UCSD-AML1 (cell line): ENCODE measurements around the gene RPS3A.
"Not testable (repeated sequence)": the region's sequence is repeated elsewhere in the genome, so short reads cannot be mapped to it uniquely, and the experiment has no call there.

ENCODE experiments used
- DNase-seq: peaks from one replicate; lab custom pipeline; 2025; ENCODE audit not compliant: unreplicated experiment; lab: John Stamatoyannopoulos, UW

The RPS3A gene

DNA sequence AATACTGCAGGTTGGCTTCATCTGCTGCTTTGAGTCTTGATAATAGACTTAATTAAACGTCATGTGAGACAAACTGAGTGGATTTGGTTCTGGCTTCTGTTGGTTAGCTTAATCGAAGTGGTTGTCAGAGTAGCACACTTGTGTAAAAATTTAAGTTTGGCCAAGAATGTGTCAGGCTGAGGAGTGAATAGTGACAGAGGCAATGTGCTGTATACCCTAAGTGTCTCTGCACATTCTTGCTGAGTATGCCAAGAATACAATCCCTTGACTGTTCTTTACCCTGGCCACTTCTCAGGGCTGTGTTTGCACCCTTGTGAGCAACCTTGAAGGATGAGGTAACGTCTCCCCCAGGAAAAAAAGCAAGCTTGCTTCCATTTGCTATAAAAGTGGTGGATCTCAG is 14.9 kb downstream of the RPS3A start:
- DNase-seq: no peak

DNA sequence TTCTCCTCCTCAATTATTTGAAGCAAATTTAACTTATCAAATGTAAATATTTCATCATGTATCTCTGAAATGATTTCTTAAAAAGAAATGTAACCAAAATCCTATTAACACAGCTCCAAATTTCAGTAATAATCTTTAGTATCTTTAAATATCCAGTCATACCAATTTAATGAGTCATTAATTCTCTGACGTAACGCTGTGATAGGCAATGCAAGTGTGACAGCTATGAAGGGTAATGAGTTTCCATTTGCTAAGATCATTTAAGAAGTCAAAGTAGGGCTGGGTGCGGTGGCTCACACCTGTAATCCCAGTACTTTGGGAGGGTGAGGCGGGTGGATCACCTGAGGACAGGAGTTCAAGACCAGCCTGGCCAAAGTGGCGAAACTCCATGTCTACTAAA is 15.6 kb downstream of the RPS3A start:
- DNase-seq: no peak

DNA sequence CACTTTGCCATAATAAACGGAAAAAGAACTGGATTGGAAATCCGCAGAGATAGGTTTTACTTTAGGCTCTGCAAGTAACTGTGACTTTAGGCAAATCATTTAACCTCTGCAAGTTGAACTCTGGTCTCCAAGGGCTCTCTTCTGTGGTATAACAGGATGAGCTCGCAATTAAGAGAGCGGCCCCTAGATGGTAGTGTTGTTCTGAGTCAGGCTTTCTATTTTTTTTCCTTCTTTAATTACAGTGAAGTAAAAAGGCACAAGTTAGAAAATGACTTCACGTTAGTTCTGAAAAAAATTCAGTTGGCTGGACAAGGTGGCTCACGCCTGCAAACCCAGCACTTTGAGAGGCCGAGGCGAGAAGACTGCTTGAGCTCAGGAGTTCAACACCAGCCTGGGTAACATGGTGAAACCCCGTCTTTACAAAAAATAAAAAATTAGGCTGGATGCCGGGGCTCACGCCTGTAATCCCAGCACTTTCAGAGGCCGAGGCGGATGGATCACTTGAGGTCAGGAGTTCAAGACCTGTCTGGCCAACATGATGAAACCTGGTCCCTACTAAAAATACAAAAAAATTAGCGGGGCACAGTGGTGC is 18.0 kb downstream of the RPS3A start:
- DNase-seq: peak; percentile 24

DNA sequence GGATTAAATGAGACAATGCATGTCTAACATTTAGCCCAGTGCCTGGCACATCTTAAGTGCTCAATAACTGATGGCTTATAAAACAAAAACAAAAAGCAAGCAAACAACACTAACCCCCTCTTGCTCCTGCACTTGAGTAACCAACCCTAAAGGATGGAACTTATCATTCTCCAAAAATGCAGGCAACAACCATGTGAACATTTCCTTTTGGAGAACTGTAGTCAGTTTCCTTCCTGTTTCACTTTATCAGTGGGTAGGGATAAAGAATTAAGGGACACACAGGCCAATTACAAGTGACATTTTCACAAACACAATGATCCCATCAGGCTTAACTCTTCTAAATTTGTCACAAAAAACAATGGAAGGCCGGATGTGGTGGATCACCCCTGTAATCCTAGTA is 30.4 kb downstream of the RPS3A start:
- DNase-seq: no peak

DNA sequence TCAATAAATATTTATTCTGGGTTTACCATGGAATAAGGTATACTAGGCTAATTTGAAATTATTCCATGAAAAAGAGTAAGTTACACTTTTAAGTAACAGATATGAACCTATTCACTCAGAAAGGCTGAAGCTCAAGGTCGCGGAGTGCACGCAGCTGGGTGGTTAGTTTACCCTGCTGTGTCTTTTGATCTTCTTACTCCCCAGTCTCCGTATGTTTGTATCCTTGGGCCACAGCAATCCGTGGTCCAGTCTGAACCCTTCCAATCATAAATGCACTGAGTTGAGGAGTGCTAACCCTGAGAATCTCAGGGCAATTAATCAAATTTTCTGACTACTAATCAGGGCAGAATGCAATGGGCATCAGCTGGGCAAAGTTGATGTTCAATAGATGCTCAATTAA is 33.9 kb downstream of the RPS3A start:
- DNase-seq: no peak

DNA sequence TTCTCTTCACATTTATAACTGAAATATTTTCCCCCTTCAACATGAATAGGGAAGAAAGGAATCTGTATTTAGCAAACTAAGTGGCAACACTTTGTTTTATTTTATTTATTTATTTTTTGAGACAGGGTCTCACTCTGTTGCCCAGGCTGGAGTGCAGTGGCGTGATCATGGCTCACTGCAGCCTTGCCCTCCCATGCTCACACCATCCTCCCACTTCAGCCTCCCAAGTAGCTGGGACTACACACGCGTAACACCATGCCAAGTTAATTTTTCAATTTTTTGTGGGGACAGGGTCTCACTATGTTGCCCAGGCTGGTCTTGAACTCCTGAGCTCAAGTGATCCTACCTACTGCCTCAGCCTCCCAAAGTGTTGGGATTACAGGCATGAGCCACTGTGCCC is 36.6 kb downstream of the RPS3A start:
- not testable (repeated sequence) for DNase-seq

DNA sequence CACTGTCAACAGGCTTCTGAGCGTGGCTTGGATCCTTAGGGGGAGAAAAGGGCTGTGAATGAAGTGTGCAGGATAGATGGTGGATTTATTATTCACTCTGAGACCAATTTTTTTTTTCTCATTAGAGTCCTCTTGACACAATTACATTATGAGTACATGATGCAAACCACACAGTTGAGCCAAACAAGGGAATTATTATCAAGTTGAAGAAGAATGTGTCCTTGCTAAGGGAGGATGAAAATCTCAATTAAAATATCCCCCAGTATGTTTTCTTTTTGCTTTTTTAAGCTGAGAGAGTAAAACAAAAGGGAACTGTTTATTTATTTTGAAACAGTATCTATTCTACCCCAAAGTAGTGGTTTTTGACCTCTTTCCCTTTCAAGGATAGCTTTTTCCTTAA is 40.4 kb downstream of the RPS3A start:
- no peak for DNase-seq

DNA sequence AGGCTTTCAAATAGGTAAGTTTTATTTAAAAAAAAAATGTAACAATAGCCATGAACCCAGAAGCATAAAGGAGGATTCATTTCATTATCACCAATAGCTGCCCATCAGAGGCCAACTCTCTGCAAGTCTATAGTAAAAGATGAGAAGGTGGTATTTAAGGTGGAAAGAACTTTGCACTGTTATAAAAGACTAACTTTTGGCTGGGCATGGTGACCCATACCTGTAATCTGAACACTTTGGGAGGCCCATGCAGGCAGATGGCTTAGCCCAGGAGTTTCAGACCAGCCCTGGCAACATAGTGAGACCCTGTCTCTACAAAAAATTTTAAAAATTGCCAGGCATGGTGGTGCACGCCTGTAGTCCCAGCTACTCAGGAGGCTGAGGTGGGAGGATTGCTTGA is 43.3 kb downstream of the RPS3A start:
- DNase-seq: no peak

DNA sequence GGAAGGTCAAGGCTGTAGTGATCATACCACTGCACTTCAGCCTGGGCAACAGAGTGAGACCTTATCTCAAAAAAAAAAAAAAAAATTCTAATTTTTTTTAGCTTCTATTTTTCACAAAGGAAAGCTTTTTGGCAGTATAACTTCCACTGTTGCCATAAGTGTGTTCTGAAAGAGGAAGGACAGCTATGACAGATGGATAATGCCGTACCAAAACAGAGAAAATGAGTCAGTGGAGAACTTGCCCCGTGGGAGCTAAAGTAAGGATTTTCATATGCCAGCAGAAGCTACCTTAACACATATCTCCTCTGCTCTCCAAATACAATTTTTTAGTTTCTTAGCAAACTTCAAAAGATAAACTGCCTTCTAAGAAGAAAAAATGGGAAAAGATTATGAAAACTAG is 43.7 kb downstream of the RPS3A start:
- no peak for DNase-seq

DNA sequence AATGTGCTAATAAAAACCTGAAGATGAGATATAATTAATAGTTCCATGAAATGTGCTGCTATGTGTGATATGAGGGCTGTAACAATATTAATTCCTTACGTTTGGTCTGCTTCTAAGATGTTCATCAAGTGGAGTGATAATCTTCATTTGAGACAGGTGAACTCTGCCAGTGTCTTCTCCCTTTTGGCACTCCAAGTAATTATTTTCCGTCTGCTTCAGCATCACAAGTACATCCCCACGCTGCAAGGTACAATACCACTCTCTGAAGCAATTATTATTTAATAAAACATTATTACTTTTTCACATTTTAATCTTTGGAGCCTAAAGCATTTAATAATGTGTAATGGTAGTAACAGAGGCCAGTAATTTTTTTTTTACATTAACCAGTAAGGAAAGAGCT is 44.4 kb downstream of the RPS3A start:
- DNase-seq: no peak

DNA sequence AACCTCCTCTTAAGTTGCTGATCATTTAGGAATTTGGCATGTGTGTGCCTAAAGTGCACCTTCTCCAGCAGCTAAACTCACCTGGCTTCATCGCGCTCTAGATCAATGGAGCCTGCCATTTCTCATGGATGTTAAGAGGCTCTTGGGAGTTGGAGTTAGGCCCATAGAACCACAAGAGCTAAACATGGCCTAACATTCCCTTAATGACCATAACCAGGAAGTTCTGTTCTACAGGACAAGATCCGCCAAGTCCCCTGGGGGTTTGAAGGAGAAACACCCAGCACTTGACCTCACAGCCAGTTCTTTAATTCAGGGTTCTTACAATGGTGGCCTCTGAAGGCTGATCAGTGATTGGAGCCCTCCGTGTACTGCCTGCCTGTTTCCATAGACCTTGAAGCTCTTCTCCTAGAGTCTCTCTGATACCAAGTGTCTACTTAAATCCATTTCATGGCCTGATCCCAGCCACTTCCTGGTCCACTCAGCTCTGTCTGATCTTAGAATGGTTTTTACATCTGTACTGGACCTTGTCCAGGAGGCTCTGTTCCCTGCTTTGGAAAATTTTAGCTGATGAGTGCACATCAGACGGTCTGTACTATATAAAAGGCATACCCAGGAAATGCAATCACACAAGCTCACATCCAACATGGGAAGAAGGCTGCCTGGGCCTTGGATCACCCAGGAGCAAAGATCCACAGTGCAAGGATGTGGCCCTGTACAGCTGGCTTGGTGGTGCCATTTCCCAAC is 45.1 kb downstream of the RPS3A start:
- no peak for DNase-seq

DNA sequence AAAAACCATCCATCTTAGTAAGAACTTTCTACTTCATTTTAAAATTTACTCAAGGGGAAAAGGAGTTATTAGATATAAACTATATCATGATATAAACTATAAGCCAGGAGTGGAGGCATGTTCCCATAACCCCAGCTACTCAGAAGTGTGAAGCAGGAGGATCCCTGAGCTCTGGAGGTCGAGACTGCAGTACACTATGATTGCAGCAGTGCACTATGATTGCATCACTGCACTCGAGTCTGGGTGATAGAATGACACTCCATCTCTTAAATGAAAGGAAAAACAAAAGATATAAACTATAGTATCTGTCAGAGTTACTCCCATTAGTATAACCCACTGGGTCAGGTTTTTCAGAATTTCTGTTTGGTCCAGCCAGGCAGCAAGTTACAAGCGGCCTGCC is 47.6 kb downstream of the RPS3A start:
- no peak for DNase-seq

DNA sequence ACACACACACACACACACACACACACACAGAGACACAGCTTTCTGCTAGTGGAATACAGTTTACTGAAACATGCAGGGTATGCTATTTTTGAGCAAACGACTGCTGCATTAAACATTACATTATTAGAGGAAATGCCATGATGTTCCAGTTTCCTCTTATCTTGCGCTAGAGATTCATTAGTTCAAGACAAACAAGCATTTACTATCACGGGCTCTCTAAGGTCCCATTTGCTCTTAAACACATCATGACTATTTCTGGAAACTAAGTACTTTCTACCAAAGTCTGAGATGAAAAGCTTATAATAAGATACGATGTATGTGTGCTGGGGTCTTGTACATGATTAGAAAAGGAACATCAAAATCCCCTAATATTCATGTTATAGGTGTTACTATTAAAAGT is 48.8 kb downstream of the RPS3A start:
- DNase-seq: no peak

DNA sequence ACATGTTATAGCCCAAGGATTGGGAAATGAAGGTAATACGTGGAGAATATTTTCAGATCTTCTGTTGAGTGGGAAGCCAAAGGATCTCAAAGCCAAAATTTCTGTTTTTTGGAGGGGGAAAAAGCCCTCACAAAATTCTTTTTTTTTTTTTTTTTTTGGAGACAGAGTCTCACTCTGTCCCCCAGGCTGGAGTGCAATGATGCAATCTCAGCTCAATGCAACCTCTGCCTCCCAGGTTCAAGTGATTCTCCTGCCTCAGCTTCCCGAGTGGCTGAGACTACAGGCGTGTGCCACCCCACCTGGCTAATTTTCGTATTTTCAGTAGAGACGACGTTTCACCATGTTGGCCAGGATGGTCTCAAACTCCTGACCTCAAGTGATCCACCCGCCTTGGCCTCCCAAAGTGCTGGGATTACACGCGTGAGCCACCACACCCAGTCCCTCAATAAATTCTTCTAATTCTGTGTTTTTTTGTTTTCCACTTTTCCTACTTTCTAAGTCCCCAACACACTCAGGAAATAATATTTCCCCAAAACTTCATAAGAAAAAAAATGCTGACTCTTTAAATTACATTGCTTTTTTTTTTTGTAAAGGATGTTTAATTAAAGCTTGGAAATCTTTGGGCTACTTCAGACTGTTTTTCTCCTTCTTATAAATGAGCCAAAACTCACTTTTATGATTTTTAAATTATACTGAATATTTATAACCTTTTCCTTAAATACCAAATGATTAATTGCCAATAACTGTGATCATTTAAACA is 51.6 kb downstream of the RPS3A start:
- DNase-seq: no peak

DNA sequence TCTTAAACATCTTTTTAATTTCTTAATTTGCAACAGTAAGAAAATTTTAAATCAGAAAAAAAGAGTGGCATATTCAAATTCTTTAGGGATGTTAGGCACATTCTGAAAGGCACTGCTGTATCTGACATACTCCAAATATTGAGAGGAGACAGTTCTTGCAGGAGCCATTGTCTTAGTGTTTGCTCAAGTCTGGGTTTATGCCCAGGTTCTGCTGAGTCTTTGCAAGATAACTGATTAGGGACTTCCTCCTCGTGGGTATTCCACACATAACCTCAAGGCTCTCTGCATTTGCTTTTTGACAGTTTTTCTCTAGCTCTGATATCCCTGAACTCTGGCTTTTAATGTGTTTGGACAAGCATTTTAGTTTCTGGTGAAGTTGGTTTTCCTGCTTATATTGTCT is 52.6 kb downstream of the RPS3A start:
- no peak for DNase-seq

DNA sequence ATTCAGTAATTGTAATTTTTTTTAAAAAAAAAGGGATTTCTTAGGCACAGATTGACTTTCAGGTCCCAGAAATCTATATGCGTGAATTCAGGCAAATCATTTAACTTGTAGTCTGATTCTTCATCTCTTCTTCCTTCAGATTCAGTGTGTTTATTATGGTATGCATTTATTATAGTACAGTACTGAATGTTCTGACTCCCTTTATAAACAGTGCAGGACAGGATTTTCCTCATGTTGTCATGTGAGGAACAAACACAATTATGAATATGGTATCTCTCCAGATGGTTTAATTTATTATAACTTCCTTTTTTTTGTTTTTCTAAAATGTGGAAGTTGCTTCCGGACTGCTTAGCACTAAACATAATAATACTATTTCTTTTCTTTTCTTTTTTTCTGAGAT is 54.2 kb downstream of the RPS3A start:
- no peak for DNase-seq
